Measurements from ENCODE around the gene GLRX5. TPM values are rescaled to one million over a fixed set of nuclear protein-coding genes. Genes with fewer than 3 reads are reported as not detected.

The GLRX5 gene
- total RNA-seq, 1 donor from 2014 or later: 85.0 TPM

DNA sequence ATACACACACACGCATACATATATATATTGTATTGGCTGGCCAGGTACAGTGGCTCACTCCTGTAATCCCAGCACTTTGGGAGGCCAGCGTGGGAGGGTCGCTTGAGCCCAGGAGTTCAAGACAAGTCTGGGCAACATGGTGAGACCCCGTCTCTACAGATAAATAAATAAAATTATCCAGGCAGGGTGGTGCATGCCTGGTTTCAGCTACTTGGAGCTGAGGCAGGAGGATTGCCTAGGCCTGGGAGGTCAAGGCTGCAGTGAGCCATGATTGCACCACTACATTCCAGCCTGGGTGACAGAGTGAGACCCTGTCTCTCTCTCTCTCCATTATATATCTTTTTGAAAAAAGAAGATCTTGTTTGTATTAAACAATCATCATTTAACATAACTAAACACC, 13.8 kb upstream of the GLRX5 start:
- intact Hi-C loops (cut with micrococcal nuclease): no loop called here
- Histone ChIP-seq H3K27me3 (ENCODE audit: low read depth) (no peaks in the 10 kb centered on the region), H3K4me1 (peaks cover 84% of the 10 kb centered on the region), H3K36me3 (no peaks in the 10 kb centered on the region), H3K9me3 (replicated peaks) (no peaks in the 10 kb centered on the region), H3K4me3 (no peak overlapping the region), H3K27ac (replicated peaks) (peak overlapping the region; percentile 17)
- no peak for DNase-seq
- TF ChIP-seq, protein P1, sequence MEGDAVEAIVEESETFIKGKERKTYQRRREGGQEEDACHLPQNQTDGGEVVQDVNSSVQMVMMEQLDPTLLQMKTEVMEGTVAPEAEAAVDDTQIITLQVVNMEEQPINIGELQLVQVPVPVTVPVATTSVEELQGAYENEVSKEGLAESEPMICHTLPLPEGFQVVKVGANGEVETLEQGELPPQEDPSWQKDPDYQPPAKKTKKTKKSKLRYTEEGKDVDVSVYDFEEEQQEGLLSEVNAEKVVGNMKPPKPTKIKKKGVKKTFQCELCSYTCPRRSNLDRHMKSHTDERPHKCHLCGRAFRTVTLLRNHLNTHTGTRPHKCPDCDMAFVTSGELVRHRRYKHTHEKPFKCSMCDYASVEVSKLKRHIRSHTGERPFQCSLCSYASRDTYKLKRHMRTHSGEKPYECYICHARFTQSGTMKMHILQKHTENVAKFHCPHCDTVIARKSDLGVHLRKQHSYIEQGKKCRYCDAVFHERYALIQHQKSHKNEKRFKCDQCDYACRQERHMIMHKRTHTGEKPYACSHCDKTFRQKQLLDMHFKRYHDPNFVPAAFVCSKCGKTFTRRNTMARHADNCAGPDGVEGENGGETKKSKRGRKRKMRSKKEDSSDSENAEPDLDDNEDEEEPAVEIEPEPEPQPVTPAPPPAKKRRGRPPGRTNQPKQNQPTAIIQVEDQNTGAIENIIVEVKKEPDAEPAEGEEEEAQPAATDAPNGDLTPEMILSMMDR (IDR thresholded peaks at IDR 0.05; ENCODE audit: borderline replicate concordance): no peak

- TF ChIP-seq, protein P1 (IDR thresholded peaks at IDR 0.05; ENCODE audit: borderline replicate concordance): no peak
- no peak for DNase-seq
- peak overlapping the region; percentile 76 for H3K27ac ChIP-seq (replicated peaks)
- no peaks in the 10 kb centered on the region for H3K27me3 ChIP-seq (ENCODE audit: low read depth)
- H3K9me3 ChIP-seq (replicated peaks): no peaks in the 10 kb centered on the region
- intact Hi-C loops (cut with micrococcal nuclease): no loop called here
- H3K4me3 ChIP-seq: no peak overlapping the region
- peaks cover 86% of the 10 kb centered on the region for H3K4me1 ChIP-seq
- no peaks in the 10 kb centered on the region for H3K36me3 ChIP-seq
These were observed 12.7 kb upstream of the GLRX5 start for GRCh38 chr14:95522116-95522515.

DNA sequence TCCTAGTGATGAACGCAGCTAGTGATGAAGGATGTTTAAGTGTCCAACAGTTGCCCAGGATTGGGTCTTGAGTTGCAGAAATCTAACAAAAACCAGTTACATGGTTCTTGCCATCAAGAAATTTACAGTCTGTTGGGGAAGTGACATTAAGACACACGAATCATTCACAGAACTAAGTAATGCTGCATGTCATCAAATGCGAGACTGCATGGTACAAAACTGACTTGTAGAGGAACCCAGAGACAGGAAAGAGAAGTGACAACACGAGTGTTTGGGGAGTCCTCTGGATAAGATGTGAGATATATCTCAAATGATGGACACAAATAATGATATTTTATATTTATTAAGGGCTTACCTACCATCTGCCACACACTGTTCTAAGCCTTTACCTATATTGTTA, 12.3 kb upstream of the GLRX5 start:
- TF ChIP-seq, protein P1 (IDR thresholded peaks at IDR 0.05; ENCODE audit: borderline replicate concordance): no peak
- no peak overlapping the region for H3K4me3 ChIP-seq
- H3K27me3 ChIP-seq (ENCODE audit: low read depth): no peaks in the 10 kb centered on the region
- peaks cover 86% of the 10 kb centered on the region for H3K4me1 ChIP-seq
- no peaks in the 10 kb centered on the region for H3K36me3 ChIP-seq
- H3K27ac ChIP-seq (replicated peaks): peak overlapping the region; percentile 76
- intact Hi-C loops (cut with micrococcal nuclease): no loop called here
- no peaks in the 10 kb centered on the region for H3K9me3 ChIP-seq (replicated peaks)
- DNase-seq: no peak

- Histone ChIP-seq H3K4me1 (peaks cover 81% of the 10 kb centered on the region), H3K27ac (replicated peaks) (peak overlapping the region; percentile 76), H3K9me3 (replicated peaks) (no peaks in the 10 kb centered on the region), H3K4me3 (peak overlapping the region; percentile 41), H3K36me3 (no peaks in the 10 kb centered on the region), H3K27me3 (ENCODE audit: low read depth) (no peaks in the 10 kb centered on the region)
- DNase-seq: no peak
- intact Hi-C loops (cut with micrococcal nuclease): no loop called here
- TF ChIP-seq, protein P1 (IDR thresholded peaks at IDR 0.05; ENCODE audit: borderline replicate concordance): no peak
These were observed 11.6 kb upstream of the GLRX5 start for GRCh38 chr14:95523051-95523814.

- H3K4me3 ChIP-seq: peak overlapping the region; percentile 41
- intact Hi-C loops (cut with micrococcal nuclease): no loop called here
- H3K9me3 ChIP-seq (replicated peaks): no peaks in the 10 kb centered on the region
- no peaks in the 10 kb centered on the region for H3K27me3 ChIP-seq (ENCODE audit: low read depth)
- H3K27ac ChIP-seq (replicated peaks): peak overlapping the region; percentile 76
- no peaks in the 10 kb centered on the region for H3K36me3 ChIP-seq
- no peak for DNase-seq
- peaks cover 74% of the 10 kb centered on the region for H3K4me1 ChIP-seq
- TF ChIP-seq, protein P1 (IDR thresholded peaks at IDR 0.05; ENCODE audit: borderline replicate concordance): peak; percentile 42
These were observed 10.9 kb upstream of the GLRX5 start for GRCh38 chr14:95523815-95524448.

Measured in left ventricle myocardium inferior (tissue), 1 donor.